Measurements from ENCODE around the gene C2orf92.

GRCh38 chr2:97660044-97660774 is 9.3 kb upstream of the C2orf92 start:
- TF ChIP-seq REST (IDR thresholded peaks at IDR 0.05) (no peak), CTCF (IDR thresholded peaks at IDR 0.05) (no peak), JUN (IDR thresholded peaks at IDR 0.05) (no peak), RNF2 (IDR thresholded peaks at IDR 0.05; ENCODE audit: borderline replicate concordance, low read depth) (no peak), TP53 (CRISPR knock-in tag; IDR thresholded peaks at IDR 0.05) (no peak)
